ENCODE results near the gene MBTPS2.
"Not testable (repeated sequence)": the region's sequence is repeated elsewhere in the genome, so short reads cannot be mapped to it uniquely, and the experiment has no call there.

The MBTPS2 gene

GRCh38 chrX:21806691-21807090, 32.7 kb upstream of the MBTPS2 start:
- no peak for TF ChIP-seq CTCF (IDR thresholded peaks at IDR 0.05; ENCODE audit: extremely low read depth, missing control alignments)
- no peak for DNase-seq (ENCODE audit: low spot score)

GRCh38 chrX:21811832-21812231, 27.6 kb upstream of the MBTPS2 start:
- DNase-seq (ENCODE audit: low spot score): no peak
- TF ChIP-seq CTCF (IDR thresholded peaks at IDR 0.05; ENCODE audit: extremely low read depth, missing control alignments): no peak

- no peak for DNase-seq (ENCODE audit: low spot score)
- TF ChIP-seq CTCF (IDR thresholded peaks at IDR 0.05; ENCODE audit: extremely low read depth, missing control alignments): no peak
Observed at GRCh38 chrX:21812628-21813027, 26.8 kb upstream of the MBTPS2 start.

GRCh38 chrX:21813612-21814368, 25.6 kb upstream of the MBTPS2 start:
- no peak for DNase-seq (ENCODE audit: low spot score)
- no peak for TF ChIP-seq CTCF (IDR thresholded peaks at IDR 0.05; ENCODE audit: extremely low read depth, missing control alignments)

GRCh38 chrX:21816136-21816535, 23.3 kb upstream of the MBTPS2 start:
- DNase-seq (ENCODE audit: low spot score): no peak
- TF ChIP-seq CTCF (IDR thresholded peaks at IDR 0.05; ENCODE audit: extremely low read depth, missing control alignments): no peak

GRCh38 chrX:21820170-21820569, 19.2 kb upstream of the MBTPS2 start:
- DNase-seq (ENCODE audit: low spot score): not testable (repeated sequence)

- TF ChIP-seq CTCF (IDR thresholded peaks at IDR 0.05; ENCODE audit: extremely low read depth, missing control alignments): no peak
- no peak for DNase-seq (ENCODE audit: low spot score)
Observed at GRCh38 chrX:21821875-21822274, 17.5 kb upstream of the MBTPS2 start.

GRCh38 chrX:21831496-21831895, 7.9 kb upstream of the MBTPS2 start:
- TF ChIP-seq CTCF (IDR thresholded peaks at IDR 0.05; ENCODE audit: extremely low read depth, missing control alignments): no peak
- DNase-seq (ENCODE audit: low spot score): no peak
